Erythroblast (primary cell): ENCODE data around the gene ZFHX3.

Source experiments
- GATA1 ChIP-seq: IDR thresholded peaks from 2 replicates; pipeline ENCODE4 v1.6.1; 2011; ENCODE audit warnings: low read depth, mild to moderate bottlenecking, control low read depth, low read length, moderate library complexity
- POLR2A ChIP-seq: IDR thresholded peaks from 2 replicates; pipeline ENCODE4 v1.6.1; 2011; ENCODE audit warnings: mild to moderate bottlenecking, low read length

GRCh38 chr16:73013974-73014373, 34.0 kb downstream of the ZFHX3 start:
- TF ChIP-seq POLR2A = no peak
- TF ChIP-seq GATA1 = no peak
